H1 (cell line): ENCODE results near the gene SPPL3. TPM values are rescaled to one million over a fixed set of nuclear protein-coding genes. Genes with fewer than 3 reads are reported as not detected.

Experiments used
- KDM1A ChIP-seq: fragments of 200-600, 300-600 bp; sonication (generic); IDR thresholded peaks from 2 replicates; pipeline ENCODE4 v1.7.1; 2016; ENCODE audit warnings: mild to moderate bottlenecking, low read length, borderline replicate concordance
- RBBP5 ChIP-seq: IDR thresholded peaks from 2 replicates; pipeline ENCODE4 v1.7.1; 2012; ENCODE audit warnings: low read depth, mild to moderate bottlenecking, inconsistent platforms, low read length, moderate library complexity, borderline replicate concordance
- polyA plus RNA-seq, 7 experiments: library from polyadenylated mRNA; depleted of rRNA in 3 of 7; stranded (reverse) in 5 of 7; unstranded in 2 of 7; fragments of >200 nt in 5 of 7; fragments of 200-250 nt in 2 of 7; gene quantifications; 1 replicate in 5 of 7; 2 replicates in 1 of 7; 4 replicates in 1 of 7; pipeline versions ENCODE4 v1.2.1 to v1.2.3, GENCODE V29; 2011 to 2013; ENCODE audit warnings: missing spikeins in 2 of 7, mixed read lengths in 2 of 7
- total RNA-seq: library from RNA; stranded (reverse); fragmentation: NEBNext Ultra II Directional; extraction: Animal tissue kit (Norgen Biotek cat#: 25700); gene quantifications from 2 replicates; pipeline ENCODE4 v1.2.1, GENCODE V29; 2021

SPPL3 gene
- total and polyA plus RNA-seq, 2 of the 8 experiments (the other 6 are each of a cell fraction or from before 2014, with no cell fraction given) = 27.3 to 48.4 TPM

- TF ChIP-seq KDM1A (no peak), RBBP5 (no peak)
These were observed 22.1 kb downstream of the SPPL3 start (continued) for GRCh38 chr12:120882055-120882555.
